ENCODE measurements around the gene MXRA8.

Gene MXRA8

GRCh38 chr1:1365875-1366698 is 7.7 kb upstream of the MXRA8 start:
- DNase-seq = no peak

GRCh38 chr1:1364266-1364665 is 5.9 kb upstream of the MXRA8 start:
- no peak for DNase-seq

- no peak for DNase-seq
Measured at GRCh38 chr1:1361982-1362423, 3.6 kb upstream of the MXRA8 start.

GRCh38 chr1:1361233-1361981 is 3.1 kb upstream of the MXRA8 start:
- DNase-seq = no peak

- DNase-seq = no peak
Measured at GRCh38 chr1:1360506-1361169, 2.3 kb upstream of the MXRA8 start.

- DNase-seq = no peak
Measured at GRCh38 chr1:1359664-1360468, 1.5 kb upstream of the MXRA8 start.

GRCh38 chr1:1359308-1359663 is 931 bp upstream of the MXRA8 start:
- no peak for DNase-seq

- no peak for DNase-seq
Measured at GRCh38 chr1:1357871-1358432, 403 bp downstream of the MXRA8 start.

- no peak for DNase-seq
Measured at GRCh38 chr1:1356796-1357401, 1.5 kb downstream of the MXRA8 start.

GRCh38 chr1:1356166-1356795 is 2.1 kb downstream of the MXRA8 start:
- DNase-seq = no peak

- no peak for DNase-seq
Measured at GRCh38 chr1:1355416-1355815, 2.9 kb downstream of the MXRA8 start.

- no peak for DNase-seq
Measured at GRCh38 chr1:1354271-1355247, 3.8 kb downstream of the MXRA8 start.

- DNase-seq = no peak
Measured at GRCh38 chr1:1353389-1354151, 4.8 kb downstream of the MXRA8 start.

- no peak for DNase-seq
Measured at GRCh38 chr1:1352786-1353388, 5.5 kb downstream of the MXRA8 start.

- no peak for DNase-seq
Measured at GRCh38 chr1:1351511-1352427, 6.6 kb downstream of the MXRA8 start.

- no peak for DNase-seq
Measured at GRCh38 chr1:1349256-1350012, 8.9 kb downstream of the MXRA8 start, which contains the start of gene DVL1. DVL1 (minus strand) TSS chr1:1349418; CDS start chr1:1349065, 353 bp downstream.
